Natural killer cell treated with Interleukin-12 subunit alpha and Interleukin-12 subunit beta and Interleukin-15 and Interleukin-18, amount 100 ng/mL, for 72 hours (primary cell): ENCODE results near the gene SIAH3. TPM values are rescaled to one million over a fixed set of nuclear protein-coding genes. Genes with fewer than 3 reads are reported as not detected.
A peak's percentile ranks its signal among the peaks of the same experiment; 100 is the strongest.
"Not testable (repeated sequence)": the region's sequence is repeated elsewhere in the genome, so short reads cannot be mapped to it uniquely, and the experiment has no call there.

Experiments
- ATAC-seq, 2 donors: fragments of 150-1000 bp; cut with Tn5 transposase in 1 of 2; sonication (Bioruptor Pico), chemical (Tn5 transposase) in 1 of 2; 2 replicates each; pipeline ENCODE4 v1.10.0; 2021
- DNase-seq: peaks from one replicate; pipeline ENCODE4 v3.0.0; 2022; ENCODE audit warnings: low spot score
- H3K27ac Mint-ChIP-seq, 2 donors: 1 replicate in 1 of 2; 2 replicates in 1 of 2; pipeline ENCODE4 v1.8.0; 2022; ENCODE audit warnings: mixed read lengths in 2 of 2, mild to moderate bottlenecking in 1 of 2, moderate library complexity in 1 of 2
- H3K27me3 Mint-ChIP-seq, 2 donors: 1 replicate in 1 of 2; 2 replicates in 1 of 2; pipeline ENCODE4 v1.8.0; 2022; ENCODE audit warnings: mixed read lengths in 2 of 2
- H3K36me3 Mint-ChIP-seq: one replicate; pipeline ENCODE4 v1.8.0; 2022; ENCODE audit warnings: mixed read lengths
- H3K4me1 Mint-ChIP-seq, 2 donors: 1 replicate in 1 of 2; 2 replicates in 1 of 2; pipeline ENCODE4 v1.8.0; 2022; ENCODE audit warnings: low read depth in 2 of 2, mixed read lengths in 2 of 2, mild to moderate bottlenecking in 1 of 2
- H3K4me3 Mint-ChIP-seq: one replicate; pipeline ENCODE4 v1.8.0; 2022; ENCODE audit warnings: mixed read lengths
- H3K9me3 Mint-ChIP-seq: 2 replicates; pipeline ENCODE4 v1.8.0; 2022; ENCODE audit warnings: mixed read lengths
- total RNA-seq, 2 donors: library from RNA; stranded (reverse); gene quantifications; one replicate each; pipeline ENCODE4 v1.2.3, GENCODE V29; 2022

Gene SIAH3
- total RNA-seq, 2 donors from 2014 or later, result not detected

DNA sequence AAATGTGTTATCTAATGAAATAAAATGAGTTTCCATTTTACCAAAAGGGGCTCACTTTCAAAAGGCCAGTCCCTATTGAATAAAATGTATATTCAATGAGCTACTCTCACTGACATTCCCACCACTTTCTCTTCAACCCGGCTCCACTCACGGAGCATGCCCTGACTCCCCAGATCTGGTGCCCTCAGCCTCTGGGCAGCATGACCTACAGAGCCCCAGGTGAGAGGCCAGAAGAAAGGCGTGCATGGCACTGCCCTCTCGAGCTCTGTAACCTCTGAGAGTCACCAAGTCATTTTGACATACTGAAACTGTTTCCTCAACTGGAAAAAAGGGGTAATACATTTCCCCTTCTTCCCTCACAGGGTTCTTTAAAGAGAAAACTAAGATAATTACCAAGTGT, 25.2 kb upstream of the SIAH3 start:
- no peaks in the 10 kb centered on the region for H3K36me3 Mint-ChIP-seq
- no peak overlapping the region for H3K27ac Mint-ChIP-seq
- H3K27me3 Mint-ChIP-seq, result peaks cover 14 to 30% of the 10 kb centered on the region in 2 donors
- ATAC-seq (no peak), DNase-seq (no peak)
- H3K4me3 Mint-ChIP-seq, result no peak overlapping the region
- no peaks in the 10 kb centered on the region for H3K9me3 Mint-ChIP-seq
- no peaks in the 10 kb centered on the region for H3K4me1 Mint-ChIP-seq

DNA sequence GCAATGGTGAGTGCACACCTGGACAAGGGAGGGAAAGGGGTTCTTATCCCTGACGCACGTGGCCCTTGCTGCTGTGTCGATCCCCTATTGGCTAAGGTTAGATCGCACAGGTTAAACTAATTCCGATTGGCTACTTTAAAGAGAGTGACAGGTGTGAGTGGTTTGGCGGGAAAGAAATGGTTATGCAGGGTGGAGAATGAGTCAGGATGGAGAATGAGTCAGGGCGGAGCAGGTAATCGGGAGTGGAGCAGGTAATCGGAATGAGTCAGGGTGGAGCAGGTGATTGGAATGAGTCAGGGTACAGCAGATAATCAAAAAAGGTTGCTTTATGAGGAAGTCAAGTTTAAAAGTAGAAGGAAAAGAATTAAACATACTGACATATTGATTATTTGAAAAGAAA, 24.4 kb upstream of the SIAH3 start:
- Mint-ChIP-seq H3K27ac (no peak overlapping the region), H3K9me3 (no peaks in the 10 kb centered on the region), H3K4me1 (no peaks in the 10 kb centered on the region), H3K27me3 (peaks cover 12 to 26% of the 10 kb centered on the region in 2 donors), H3K36me3 (no peaks in the 10 kb centered on the region), H3K4me3 (no peak overlapping the region)
- no peak for ATAC-seq
- DNase-seq, result no peak

GRCh38 chr13:45873491-45874325, 22.2 kb upstream of the SIAH3 start:
- Mint-ChIP-seq H3K27me3 (peaks cover 4 to 15% of the 10 kb centered on the region in 2 donors), H3K4me1 (no peaks in the 10 kb centered on the region), H3K4me3 (no peak overlapping the region), H3K36me3 (no peaks in the 10 kb centered on the region), H3K27ac (no peak overlapping the region), H3K9me3 (no peaks in the 10 kb centered on the region)
- ATAC-seq (no peak), DNase-seq (no peak)

GRCh38 chr13:45872566-45872965, 21.0 kb upstream of the SIAH3 start:
- DNase-seq (no peak), ATAC-seq (no peak)

GRCh38 chr13:45871201-45871600, 19.6 kb upstream of the SIAH3 start:
- not testable (repeated sequence) for H3K27ac Mint-ChIP-seq, H3K4me3 Mint-ChIP-seq, H3K36me3 Mint-ChIP-seq, H3K4me1 Mint-ChIP-seq, ATAC-seq, DNase-seq, H3K9me3 Mint-ChIP-seq
- H3K27me3 Mint-ChIP-seq, result peaks cover 4 to 14% of the 10 kb centered on the region in 2 donors

More at GRCh38 chr13:45872566-45872965, 21.0 kb upstream of the SIAH3 start:
- H3K27me3 Mint-ChIP-seq, result peaks cover 4 to 15% of the 10 kb centered on the region in 2 donors
- H3K4me1 Mint-ChIP-seq, result no peaks in the 10 kb centered on the region
- no peaks in the 10 kb centered on the region for H3K9me3 Mint-ChIP-seq
- no peak overlapping the region for H3K27ac Mint-ChIP-seq
- H3K4me3 Mint-ChIP-seq, result no peak overlapping the region
- no peaks in the 10 kb centered on the region for H3K36me3 Mint-ChIP-seq

DNA sequence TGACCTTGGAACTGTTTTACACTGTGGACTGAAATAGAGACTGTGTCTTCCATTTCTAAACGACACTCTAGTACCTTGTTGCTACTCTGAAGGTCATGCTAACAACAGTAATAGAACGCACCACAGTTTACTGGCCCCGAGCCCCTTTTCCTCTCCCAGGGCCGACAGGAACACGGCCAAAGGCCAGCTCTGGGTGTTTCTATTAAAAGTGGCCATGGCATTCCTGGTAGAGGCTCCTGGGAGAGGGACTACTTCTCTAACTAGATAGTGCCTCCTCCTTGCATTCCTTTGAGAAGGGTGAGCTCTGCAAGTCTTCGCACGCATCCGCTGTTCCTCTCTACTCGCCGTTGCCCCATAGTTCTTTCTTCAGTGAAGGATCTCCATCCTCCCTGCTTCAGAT, 18.7 kb upstream of the SIAH3 start:
- Mint-ChIP-seq H3K4me3 (no peak overlapping the region), H3K36me3 (no peaks in the 10 kb centered on the region), H3K27ac (no peak overlapping the region), H3K9me3 (no peaks in the 10 kb centered on the region), H3K27me3 (peaks cover 3 to 5% of the 10 kb centered on the region in 2 donors), H3K4me1 (no peaks in the 10 kb centered on the region)
- DNase-seq (no peak), ATAC-seq (no peak)

DNA sequence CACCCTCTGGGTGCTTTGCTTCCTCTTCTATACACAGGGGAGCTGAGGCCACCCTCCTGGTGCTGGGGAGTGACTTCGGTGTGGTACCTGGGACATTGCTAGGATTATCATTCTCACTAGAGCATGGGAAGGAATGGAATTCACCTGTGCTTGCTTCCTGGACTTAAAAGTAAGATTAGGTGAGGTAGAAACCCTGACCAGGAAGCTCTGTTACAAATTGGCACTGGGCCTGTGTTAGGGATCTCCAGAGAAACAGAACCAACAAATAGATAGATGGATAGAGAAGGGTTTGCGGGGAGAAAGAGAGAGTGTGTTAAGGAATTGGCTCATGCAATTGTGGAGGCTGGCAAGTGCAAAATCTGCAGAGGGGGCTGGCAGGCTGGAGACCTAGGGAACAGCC, 13.9 kb upstream of the SIAH3 start:
- ATAC-seq (no peak), DNase-seq (no peak)
- Mint-ChIP-seq H3K9me3 (no peaks in the 10 kb centered on the region), H3K36me3 (no peaks in the 10 kb centered on the region), H3K4me3 (no peak overlapping the region), H3K27ac (no peak overlapping the region), H3K4me1 (no peaks in the 10 kb centered on the region), H3K27me3 (peaks cover 17 to 27% of the 10 kb centered on the region in 2 donors)

DNA sequence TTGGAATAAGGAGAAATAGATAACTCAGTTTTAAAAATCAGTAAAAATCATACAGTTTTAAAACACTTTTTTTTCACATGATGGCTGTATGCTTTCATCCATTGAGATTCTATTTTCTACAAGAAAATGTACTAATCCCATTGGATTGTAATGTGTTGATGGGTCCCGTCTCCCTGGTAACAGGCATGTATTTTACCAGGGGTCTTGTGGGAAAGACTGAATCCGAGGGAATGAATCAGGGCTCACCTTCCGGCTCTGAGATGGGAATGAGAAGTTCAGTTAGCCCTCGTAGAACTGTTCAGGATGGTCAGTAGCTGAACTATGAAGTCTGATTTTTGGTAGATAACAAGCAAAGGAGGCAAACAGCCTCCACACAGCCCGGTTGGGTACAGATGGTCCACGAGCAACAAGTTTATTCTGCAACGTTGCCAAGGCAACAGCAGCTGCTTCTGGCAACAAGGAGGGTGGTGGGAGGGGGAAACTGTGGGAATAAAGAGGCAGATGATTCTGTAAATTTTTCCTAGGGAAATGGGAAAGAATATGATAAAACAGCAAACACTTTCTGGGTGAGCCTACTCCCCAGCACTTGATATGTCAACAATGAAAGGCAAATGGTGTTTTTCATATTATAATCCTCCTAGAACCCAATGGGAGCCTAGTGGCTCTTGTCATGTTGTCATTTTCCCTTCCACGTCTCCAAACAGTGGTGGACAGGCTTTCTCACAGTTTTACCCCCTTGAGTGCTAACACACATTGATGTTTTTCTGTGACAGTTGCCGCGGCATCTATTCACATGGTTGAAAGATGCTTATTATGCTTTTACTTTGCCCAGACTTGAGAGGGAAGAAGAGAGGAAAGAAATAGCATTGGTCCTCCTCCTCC, 12.4 kb upstream of the SIAH3 start:
- Mint-ChIP-seq H3K4me1 (no peaks in the 10 kb centered on the region), H3K9me3 (no peaks in the 10 kb centered on the region), H3K36me3 (no peaks in the 10 kb centered on the region), H3K27ac (no peak overlapping the region), H3K4me3 (no peak overlapping the region), H3K27me3 (peaks cover 19 to 29% of the 10 kb centered on the region in 2 donors)
- ATAC-seq (no peak), DNase-seq (no peak)

- no peaks in the 10 kb centered on the region for H3K36me3 Mint-ChIP-seq
- H3K4me1 Mint-ChIP-seq, result no peaks in the 10 kb centered on the region
- ATAC-seq (no peak), DNase-seq (no peak)
- no peak overlapping the region for H3K27ac Mint-ChIP-seq
- no peak overlapping the region for H3K4me3 Mint-ChIP-seq
- peaks cover 21 to 41% of the 10 kb centered on the region in 2 donors for H3K27me3 Mint-ChIP-seq
- no peaks in the 10 kb centered on the region for H3K9me3 Mint-ChIP-seq
Observed at GRCh38 chr13:45861322-45861721, 9.8 kb upstream of the SIAH3 start.

GRCh38 chr13:45860240-45860639, 8.7 kb upstream of the SIAH3 start:
- Mint-ChIP-seq H3K27ac (no peak overlapping the region), H3K4me3 (no peak overlapping the region), H3K4me1 (no peaks in the 10 kb centered on the region), H3K9me3 (no peaks in the 10 kb centered on the region), H3K36me3 (no peaks in the 10 kb centered on the region), H3K27me3 (peaks cover 24 to 51% of the 10 kb centered on the region in 2 donors)
- DNase-seq, result no peak
- ATAC-seq, result no peak

- ATAC-seq, result no peak
- Mint-ChIP-seq H3K27me3 (peaks cover 24 to 54% of the 10 kb centered on the region in 2 donors), H3K36me3 (no peaks in the 10 kb centered on the region), H3K9me3 (no peaks in the 10 kb centered on the region), H3K4me3 (no peak overlapping the region), H3K4me1 (no peaks in the 10 kb centered on the region), H3K27ac (no peak overlapping the region)
- DNase-seq, result no peak
Observed at GRCh38 chr13:45859705-45860104, 8.2 kb upstream of the SIAH3 start.

GRCh38 chr13:45852494-45852893, 941 bp upstream of the SIAH3 start:
- H3K4me1 Mint-ChIP-seq, result peaks cover 14 to 15% of the 10 kb centered on the region in 2 donors
- DNase-seq (no peak), ATAC-seq (no peak)
- H3K36me3 Mint-ChIP-seq, result no peaks in the 10 kb centered on the region
- no peak overlapping the region for H3K27ac Mint-ChIP-seq
- no peaks in the 10 kb centered on the region for H3K9me3 Mint-ChIP-seq
- H3K4me3 Mint-ChIP-seq, result no peak overlapping the region
- H3K27me3 Mint-ChIP-seq, result peaks cover 46 to 80% of the 10 kb centered on the region in 2 donors

DNA sequence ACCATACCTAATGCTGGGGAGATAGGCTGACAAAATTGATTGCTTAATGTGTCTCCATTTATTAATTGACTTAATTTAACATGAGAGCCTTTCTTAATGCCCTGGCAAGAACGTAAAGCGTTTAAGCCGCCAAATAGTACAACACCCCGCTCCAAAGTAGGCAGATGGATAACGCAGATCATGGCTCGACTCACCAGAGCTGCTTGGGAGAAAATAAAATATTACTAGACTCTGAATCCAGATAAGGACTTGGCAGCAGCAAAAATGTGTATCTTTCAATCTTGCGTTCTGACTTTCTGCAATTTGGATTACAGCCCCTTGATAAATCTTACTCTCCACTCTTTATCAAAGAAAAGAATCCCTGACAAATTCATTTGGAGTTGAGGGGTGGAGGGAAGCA, 403 bp upstream of the SIAH3 start:
- ATAC-seq (no peak), DNase-seq (no peak)
- H3K27me3 Mint-ChIP-seq, result peaks cover 47 to 79% of the 10 kb centered on the region in 2 donors
- peaks cover 16 to 18% of the 10 kb centered on the region in 2 donors for H3K4me1 Mint-ChIP-seq
- peak overlapping the region; percentile 15 for H3K4me3 Mint-ChIP-seq
- no peaks in the 10 kb centered on the region for H3K36me3 Mint-ChIP-seq
- no peaks in the 10 kb centered on the region for H3K9me3 Mint-ChIP-seq
- H3K27ac Mint-ChIP-seq, result no peak overlapping the region

- H3K36me3 Mint-ChIP-seq, result no peaks in the 10 kb centered on the region
- H3K9me3 Mint-ChIP-seq, result no peaks in the 10 kb centered on the region
- no peak overlapping the region for H3K4me3 Mint-ChIP-seq
- H3K4me1 Mint-ChIP-seq, result peaks cover 16 to 18% of the 10 kb centered on the region in 2 donors
- ATAC-seq, result no peak
- H3K27ac Mint-ChIP-seq, result no peak overlapping the region
- peaks cover 43 to 72% of the 10 kb centered on the region in 2 donors for H3K27me3 Mint-ChIP-seq
- DNase-seq, result no peak
Observed at GRCh38 chr13:45850027-45850613, 1.4 kb downstream of the SIAH3 start.
